Measurements from ENCODE around the gene MTRFR.
A peak's percentile ranks its signal among the peaks of the same experiment; 100 is the strongest.
"Not testable (repeated sequence)": the region's sequence is repeated elsewhere in the genome, so short reads cannot be mapped to it uniquely, and the experiment has no call there.

The MTRFR gene

GRCh38 chr12:123245678-123246077 lies 12.4 kb downstream of the MTRFR start:
- no peak for DNase-seq
- Histone ChIP-seq H3K9me3 (ENCODE audit: control extremely low read depth in 1 of 5, control insufficient read depth in 4 of 5, insufficient read depth in 2 of 5, low read depth in 1 of 5, low read length in 4 of 5) (peaks cover 0 to 6% (median 0%) of the 10 kb centered on the region in 5 experiments), H3K27me3 (replicated peaks in 2 of 5; ENCODE audit: control insufficient read depth in 4 of 5, insufficient read depth in 5 of 5, low read length in 4 of 5) (no peaks in the 10 kb centered on the region), H3K36me3 (ENCODE audit: control insufficient read depth in 4 of 4, insufficient read depth in 4 of 4, low read length in 3 of 4) (peaks cover 2 to 12% (median 9%) of the 10 kb centered on the region in 4 experiments), H3K4me1 (ENCODE audit: control extremely low read depth in 1 of 4, control insufficient read depth in 4 of 4, insufficient read depth in 4 of 4, low read length in 3 of 4) (peaks cover 2 to 22% (median 14%) of the 10 kb centered on the region in 4 experiments), H3K4me3 (ENCODE audit: control insufficient read depth in 1 of 7, extremely low read depth in 1 of 7, insufficient read depth in 4 of 7, low read depth in 2 of 7, low read length in 6 of 7) (no peak overlapping the region), H3K27ac (ENCODE audit: insufficient read depth in 1 of 2, low read depth in 1 of 2, low read length in 2 of 2, poor library complexity in 1 of 2, severe bottlenecking in 2 of 2) (no peak overlapping the region)
- CTCF ChIA-PET, result interaction anchor here (1.3 kb wide), 1 partner anchor 13 kb away, joined by 4 read pairs; the partner anchor contains the start of gene MPHOSPH9
- WGBS (ENCODE audit: insufficient coverage), result 86% methylated on average over 2 of the region's 3 CpGs
- POLR2A ChIA-PET, result interaction anchor here (1.4 kb wide), 1 partner anchor 13 kb away, joined by 4 read pairs; the partner anchor contains the start of genes MPHOSPH9 and MTRFR

GRCh38 chr12:123248129-123248528 lies 14.9 kb downstream of the MTRFR start:
- CTCF ChIA-PET, result interaction anchor here (1.3 to 4.7 kb wide), 2 partner anchors 9 to 11 kb away, joined by 4 to 29 read pairs; no protein-coding TSS in a partner anchor
- WGBS (ENCODE audit: insufficient coverage), result 100% methylated on average over 2 of the region's 2 CpGs
- not testable (repeated sequence) for H3K4me3 ChIP-seq (ENCODE audit: control insufficient read depth in 1 of 7, extremely low read depth in 1 of 7, insufficient read depth in 4 of 7, low read depth in 2 of 7, low read length in 6 of 7); H3K27me3 ChIP-seq (replicated peaks in 2 of 5; ENCODE audit: control insufficient read depth in 4 of 5, insufficient read depth in 5 of 5, low read length in 4 of 5); H3K9me3 ChIP-seq (ENCODE audit: control extremely low read depth in 1 of 5, control insufficient read depth in 4 of 5, insufficient read depth in 2 of 5, low read depth in 1 of 5, low read length in 4 of 5); DNase-seq; H3K27ac ChIP-seq (ENCODE audit: insufficient read depth in 1 of 2, low read depth in 1 of 2, low read length in 2 of 2, poor library complexity in 1 of 2, severe bottlenecking in 2 of 2)
- Histone ChIP-seq H3K36me3 (ENCODE audit: control insufficient read depth in 4 of 4, insufficient read depth in 4 of 4, low read length in 3 of 4) (peaks cover 2 to 13% (median 7%) of the 10 kb centered on the region in 4 experiments), H3K4me1 (ENCODE audit: control extremely low read depth in 1 of 4, control insufficient read depth in 4 of 4, insufficient read depth in 4 of 4, low read length in 3 of 4) (peaks cover 0 to 23% (median 15%) of the 10 kb centered on the region in 4 experiments)
- POLR2A ChIA-PET, result interaction anchor here (1.4 kb wide), 1 partner anchor 15 kb away, joined by 3 read pairs; the partner anchor contains the start of genes MPHOSPH9 and MTRFR

- CTCF ChIA-PET, result interaction anchor here (0.6 to 4.7 kb wide), 7 partner anchors 10 to 20 kb away, joined by 3 to 29 read pairs (median 3); no protein-coding TSS in a partner anchor
- not testable (repeated sequence) for H3K4me3 ChIP-seq (ENCODE audit: control insufficient read depth in 1 of 7, extremely low read depth in 1 of 7, insufficient read depth in 4 of 7, low read depth in 2 of 7, low read length in 6 of 7); DNase-seq; H3K9me3 ChIP-seq (ENCODE audit: control extremely low read depth in 1 of 5, control insufficient read depth in 4 of 5, insufficient read depth in 2 of 5, low read depth in 1 of 5, low read length in 4 of 5); H3K27ac ChIP-seq (ENCODE audit: insufficient read depth in 1 of 2, low read depth in 1 of 2, low read length in 2 of 2, poor library complexity in 1 of 2, severe bottlenecking in 2 of 2); H3K27me3 ChIP-seq (replicated peaks in 2 of 5; ENCODE audit: control insufficient read depth in 4 of 5, insufficient read depth in 5 of 5, low read length in 4 of 5)
- Histone ChIP-seq H3K36me3 (ENCODE audit: control insufficient read depth in 4 of 4, insufficient read depth in 4 of 4, low read length in 3 of 4) (peaks cover 3 to 23% (median 17%) of the 10 kb centered on the region in 4 experiments), H3K4me1 (ENCODE audit: control extremely low read depth in 1 of 4, control insufficient read depth in 4 of 4, insufficient read depth in 4 of 4, low read length in 3 of 4) (peaks cover 0 to 21% (median 15%) of the 10 kb centered on the region in 4 experiments)
- POLR2A ChIA-PET, result interaction anchor here (0.8 kb wide), 1 partner anchor 17 kb away, joined by 4 read pairs; no protein-coding TSS in a partner anchor
- WGBS (ENCODE audit: insufficient coverage), result 97% methylated on average over 15 of the region's 26 CpGs
Measured at GRCh38 chr12:123248996-123249741, 15.9 kb downstream of the MTRFR start.

- ChIA-PET CTCF (interaction anchor here (1.0 to 4.7 kb wide), 6 partner anchors 9 to 66 kb away, joined by 3 to 29 read pairs (median 6); no protein-coding TSS in a partner anchor), POLR2A (interaction anchor here (1.5 kb wide), 1 partner anchor 8 kb away, joined by 6 read pairs; no protein-coding TSS in a partner anchor)
- no peaks in the 10 kb centered on the region for H3K27me3 ChIP-seq (replicated peaks in 2 of 5; ENCODE audit: control insufficient read depth in 4 of 5, insufficient read depth in 5 of 5, low read length in 4 of 5)
- peaks cover 0 to 6% (median 0%) of the 10 kb centered on the region in 5 experiments for H3K9me3 ChIP-seq (ENCODE audit: control extremely low read depth in 1 of 5, control insufficient read depth in 4 of 5, insufficient read depth in 2 of 5, low read depth in 1 of 5, low read length in 4 of 5)
- H3K36me3 ChIP-seq (ENCODE audit: control insufficient read depth in 4 of 4, insufficient read depth in 4 of 4, low read length in 3 of 4), result peaks cover 5 to 34% (median 29%) of the 10 kb centered on the region in 4 experiments
- DNase-seq, result peak in 2 of 3 donors; percentile 47 to 50
- peak overlapping the region; percentile 54 to 71 for H3K27ac ChIP-seq (ENCODE audit: insufficient read depth in 1 of 2, low read depth in 1 of 2, low read length in 2 of 2, poor library complexity in 1 of 2, severe bottlenecking in 2 of 2)
- H3K4me1 ChIP-seq (ENCODE audit: control extremely low read depth in 1 of 4, control insufficient read depth in 4 of 4, insufficient read depth in 4 of 4, low read length in 3 of 4), result peaks cover 0 to 21% (median 15%) of the 10 kb centered on the region in 4 experiments
- peak overlapping the region in 3 of 7 experiments; percentile 11 to 52 (median 28) for H3K4me3 ChIP-seq (ENCODE audit: control insufficient read depth in 1 of 7, extremely low read depth in 1 of 7, insufficient read depth in 4 of 7, low read depth in 2 of 7, low read length in 6 of 7)
- WGBS (ENCODE audit: insufficient coverage), result 36% methylated on average over 10 of the region's 13 CpGs
Measured at GRCh38 chr12:123250471-123251383, 17.5 kb downstream of the MTRFR start.

- CTCF ChIA-PET, result interaction anchor here (1.0 to 4.5 kb wide), 6 partner anchors 9 to 65 kb away, joined by 3 to 22 read pairs (median 4); no protein-coding TSS in a partner anchor
- peak overlapping the region in 2 of 7 experiments; percentile 28 to 52 for H3K4me3 ChIP-seq (ENCODE audit: control insufficient read depth in 1 of 7, extremely low read depth in 1 of 7, insufficient read depth in 4 of 7, low read depth in 2 of 7, low read length in 6 of 7)
Measured at GRCh38 chr12:123251403-123252076, 18.3 kb downstream of the MTRFR start.

GRCh38 chr12:123252365-123252764 lies 19.1 kb downstream of the MTRFR start:
- POLR2A ChIA-PET; H3K4me3 ChIP-seq (ENCODE audit: control insufficient read depth in 1 of 7, extremely low read depth in 1 of 7, insufficient read depth in 4 of 7, low read depth in 2 of 7, low read length in 6 of 7); H3K27me3 ChIP-seq (replicated peaks in 2 of 5; ENCODE audit: control insufficient read depth in 4 of 5, insufficient read depth in 5 of 5, low read length in 4 of 5); H3K9me3 ChIP-seq (ENCODE audit: control extremely low read depth in 1 of 5, control insufficient read depth in 4 of 5, insufficient read depth in 2 of 5, low read depth in 1 of 5, low read length in 4 of 5); DNase-seq: not testable (repeated sequence)
- WGBS (ENCODE audit: insufficient coverage), result 93% methylated on average over 3 of the region's 9 CpGs
- Histone ChIP-seq H3K27ac (ENCODE audit: insufficient read depth in 1 of 2, low read depth in 1 of 2, low read length in 2 of 2, poor library complexity in 1 of 2, severe bottlenecking in 2 of 2) (peak overlapping the region in 1 of 2 experiments; percentile 71), H3K4me1 (ENCODE audit: control extremely low read depth in 1 of 4, control insufficient read depth in 4 of 4, insufficient read depth in 4 of 4, low read length in 3 of 4) (peaks cover 0 to 21% (median 15%) of the 10 kb centered on the region in 4 experiments), H3K36me3 (ENCODE audit: control insufficient read depth in 4 of 4, insufficient read depth in 4 of 4, low read length in 3 of 4) (peaks cover 5 to 48% (median 38%) of the 10 kb centered on the region in 4 experiments)
- CTCF ChIA-PET, result interaction anchor here (0.6 to 4.5 kb wide), 4 partner anchors 10 to 36 kb away, joined by 3 to 22 read pairs (median 4); no protein-coding TSS in a partner anchor

More at GRCh38 chr12:123251403-123252076, 18.3 kb downstream of the MTRFR start:
- Histone ChIP-seq H3K36me3 (ENCODE audit: control insufficient read depth in 4 of 4, insufficient read depth in 4 of 4, low read length in 3 of 4) (peaks cover 5 to 42% (median 33%) of the 10 kb centered on the region in 4 experiments), H3K27me3 (replicated peaks in 2 of 5; ENCODE audit: control insufficient read depth in 4 of 5, insufficient read depth in 5 of 5, low read length in 4 of 5) (no peaks in the 10 kb centered on the region), H3K9me3 (ENCODE audit: control extremely low read depth in 1 of 5, control insufficient read depth in 4 of 5, insufficient read depth in 2 of 5, low read depth in 1 of 5, low read length in 4 of 5) (peaks cover 0 to 6% (median 0%) of the 10 kb centered on the region in 5 experiments), H3K4me1 (ENCODE audit: control extremely low read depth in 1 of 4, control insufficient read depth in 4 of 4, insufficient read depth in 4 of 4, low read length in 3 of 4) (peaks cover 0 to 21% (median 15%) of the 10 kb centered on the region in 4 experiments), H3K27ac (ENCODE audit: insufficient read depth in 1 of 2, low read depth in 1 of 2, low read length in 2 of 2, poor library complexity in 1 of 2, severe bottlenecking in 2 of 2) (peak overlapping the region; percentile 54 to 71)
- WGBS (ENCODE audit: insufficient coverage), result 93% methylated on average over 2 of the region's 8 CpGs
- POLR2A ChIA-PET, result interaction anchor here (1.5 kb wide), 1 partner anchor 9 kb away, joined by 6 read pairs; no protein-coding TSS in a partner anchor
- DNase-seq, result no peak

All from common myeloid progenitor, CD34-positive (primary cell).